ENCODE results near the gene NMRAL1.

Gene NMRAL1

GRCh38 chr16:4509420-4509819 lies 35.0 kb upstream of the NMRAL1 start:
- H3K9me3 Mint-ChIP-seq: no peaks in the 10 kb centered on the region
- H3K36me3 Mint-ChIP-seq: peaks cover 15% of the 10 kb centered on the region
- no peak overlapping the region for H3K27ac Mint-ChIP-seq
- no peaks in the 10 kb centered on the region for H3K27me3 Mint-ChIP-seq
- H3K4me1 Mint-ChIP-seq: peaks cover 60% of the 10 kb centered on the region
- H3K4me3 Mint-ChIP-seq: no peak overlapping the region

GRCh38 chr16:4508806-4509205 lies 34.4 kb upstream of the NMRAL1 start:
- H3K27ac Mint-ChIP-seq: no peak overlapping the region
- no peaks in the 10 kb centered on the region for H3K9me3 Mint-ChIP-seq
- H3K4me1 Mint-ChIP-seq: peaks cover 61% of the 10 kb centered on the region
- H3K27me3 Mint-ChIP-seq: no peaks in the 10 kb centered on the region
- H3K4me3 Mint-ChIP-seq: no peak overlapping the region
- peaks cover 15% of the 10 kb centered on the region for H3K36me3 Mint-ChIP-seq

GRCh38 chr16:4507588-4508345 lies 33.3 kb upstream of the NMRAL1 start:
- Mint-ChIP-seq H3K27ac (peak overlapping the region; percentile 41), H3K27me3 (no peaks in the 10 kb centered on the region), H3K4me1 (peaks cover 66% of the 10 kb centered on the region), H3K36me3 (peaks cover 15% of the 10 kb centered on the region), H3K9me3 (no peaks in the 10 kb centered on the region), H3K4me3 (no peak overlapping the region)

- H3K4me1 Mint-ChIP-seq: peaks cover 69% of the 10 kb centered on the region
- peak overlapping the region; percentile 89 for H3K27ac Mint-ChIP-seq
- peak overlapping the region; percentile 49 for H3K4me3 Mint-ChIP-seq
- H3K36me3 Mint-ChIP-seq: peaks cover 11% of the 10 kb centered on the region
- H3K9me3 Mint-ChIP-seq: no peaks in the 10 kb centered on the region
- H3K27me3 Mint-ChIP-seq: no peaks in the 10 kb centered on the region
Observed at GRCh38 chr16:4506450-4506849, 32.0 kb upstream of the NMRAL1 start.

- peaks cover 72% of the 10 kb centered on the region for H3K4me1 Mint-ChIP-seq
- H3K4me3 Mint-ChIP-seq: peak overlapping the region; percentile 49
- H3K27ac Mint-ChIP-seq: peak overlapping the region; percentile 62
- no peaks in the 10 kb centered on the region for H3K9me3 Mint-ChIP-seq
- H3K27me3 Mint-ChIP-seq: no peaks in the 10 kb centered on the region
- H3K36me3 Mint-ChIP-seq: peaks cover 6% of the 10 kb centered on the region
Observed at GRCh38 chr16:4505356-4506147, 31.1 kb upstream of the NMRAL1 start.

GRCh38 chr16:4501071-4501478 lies 26.6 kb upstream of the NMRAL1 start:
- Mint-ChIP-seq H3K9me3 (no peaks in the 10 kb centered on the region), H3K36me3 (no peaks in the 10 kb centered on the region), H3K4me1 (peaks cover 95% of the 10 kb centered on the region), H3K27ac (peak overlapping the region; percentile 88), H3K27me3 (no peaks in the 10 kb centered on the region), H3K4me3 (no peak overlapping the region)

GRCh38 chr16:4500272-4500671 lies 25.8 kb upstream of the NMRAL1 start:
- Mint-ChIP-seq H3K27ac (no peak overlapping the region), H3K27me3 (no peaks in the 10 kb centered on the region), H3K9me3 (no peaks in the 10 kb centered on the region), H3K4me3 (no peak overlapping the region), H3K36me3 (no peaks in the 10 kb centered on the region), H3K4me1 (peaks cover 95% of the 10 kb centered on the region)

- Mint-ChIP-seq H3K27ac (no peak overlapping the region), H3K9me3 (no peaks in the 10 kb centered on the region), H3K27me3 (no peaks in the 10 kb centered on the region), H3K4me3 (no peak overlapping the region), H3K4me1 (peaks cover 95% of the 10 kb centered on the region), H3K36me3 (no peaks in the 10 kb centered on the region)
Observed at GRCh38 chr16:4499196-4499555, 24.8 kb upstream of the NMRAL1 start.

GRCh38 chr16:4498546-4499195 lies 24.2 kb upstream of the NMRAL1 start:
- Mint-ChIP-seq H3K4me1 (peaks cover 94% of the 10 kb centered on the region), H3K36me3 (no peaks in the 10 kb centered on the region), H3K27me3 (no peaks in the 10 kb centered on the region), H3K9me3 (no peaks in the 10 kb centered on the region), H3K27ac (no peak overlapping the region), H3K4me3 (no peak overlapping the region)

GRCh38 chr16:4496305-4496704 lies 21.9 kb upstream of the NMRAL1 start:
- no peak overlapping the region for H3K27ac Mint-ChIP-seq

GRCh38 chr16:4495766-4496165 lies 21.3 kb upstream of the NMRAL1 start:
- Mint-ChIP-seq H3K9me3 (no peaks in the 10 kb centered on the region), H3K4me1 (peaks cover 88% of the 10 kb centered on the region), H3K4me3 (no peak overlapping the region), H3K27me3 (no peaks in the 10 kb centered on the region), H3K27ac (no peak overlapping the region), H3K36me3 (no peaks in the 10 kb centered on the region)

More at GRCh38 chr16:4496305-4496704, 21.9 kb upstream of the NMRAL1 start:
- Mint-ChIP-seq H3K36me3 (no peaks in the 10 kb centered on the region), H3K27me3 (no peaks in the 10 kb centered on the region), H3K9me3 (no peaks in the 10 kb centered on the region), H3K4me1 (peaks cover 88% of the 10 kb centered on the region), H3K4me3 (no peak overlapping the region)

GRCh38 chr16:4494746-4495490 lies 20.5 kb upstream of the NMRAL1 start:
- Mint-ChIP-seq H3K27ac (no peak overlapping the region), H3K4me1 (peaks cover 88% of the 10 kb centered on the region), H3K9me3 (no peaks in the 10 kb centered on the region), H3K36me3 (no peaks in the 10 kb centered on the region), H3K4me3 (no peak overlapping the region), H3K27me3 (no peaks in the 10 kb centered on the region)

GRCh38 chr16:4491898-4492297 lies 17.5 kb upstream of the NMRAL1 start:
- H3K36me3 Mint-ChIP-seq: peaks cover 3% of the 10 kb centered on the region
- peaks cover 84% of the 10 kb centered on the region for H3K4me1 Mint-ChIP-seq
- no peaks in the 10 kb centered on the region for H3K27me3 Mint-ChIP-seq
- H3K4me3 Mint-ChIP-seq: no peak overlapping the region
- H3K27ac Mint-ChIP-seq: no peak overlapping the region
- H3K9me3 Mint-ChIP-seq: no peaks in the 10 kb centered on the region

GRCh38 chr16:4489030-4489429 lies 14.6 kb upstream of the NMRAL1 start:
- Mint-ChIP-seq H3K27me3 (no peaks in the 10 kb centered on the region), H3K4me3 (no peak overlapping the region), H3K27ac (peak overlapping the region; percentile 95), H3K4me1 (peaks cover 74% of the 10 kb centered on the region), H3K9me3 (no peaks in the 10 kb centered on the region), H3K36me3 (peaks cover 6% of the 10 kb centered on the region)

- peak overlapping the region; percentile 66 for H3K4me3 Mint-ChIP-seq
- no peaks in the 10 kb centered on the region for H3K27me3 Mint-ChIP-seq
- H3K4me1 Mint-ChIP-seq: peaks cover 70% of the 10 kb centered on the region
- H3K27ac Mint-ChIP-seq: peak overlapping the region; percentile 95
- peaks cover 6% of the 10 kb centered on the region for H3K36me3 Mint-ChIP-seq
- H3K9me3 Mint-ChIP-seq: no peaks in the 10 kb centered on the region
Observed at GRCh38 chr16:4488499-4488967, 14.1 kb upstream of the NMRAL1 start.

All from activated naive CD4-positive, alpha-beta T cell treated with anti-CD3 and anti-CD28 coated beads, Interleukin-2, amount 50 U/mL, for 24 hours (primary cell).